ENCODE measurements around the gene MPPE1. TPM values are rescaled to one million over a fixed set of nuclear protein-coding genes. Genes with fewer than 3 reads are reported as not detected.
A peak's percentile ranks its signal among the peaks of the same experiment; 100 is the strongest.

The MPPE1 gene
- total and polyA plus RNA-seq, 2 of the 4 experiments (the other 2 are of a cell fraction): 13.8 to 19.9 TPM

GRCh38 chr18:11950824-11951223, 42.7 kb upstream of the MPPE1 start:
- Histone ChIP-seq H4K20me1 (ENCODE audit: insufficient read depth, low read length) (no peaks in the 10 kb centered on the region), H3K9me3 (ENCODE audit: control insufficient read depth, insufficient read depth, low read length) (no peaks in the 10 kb centered on the region), H3K79me1 (ENCODE audit: low read depth in 1 of 2, low read length in 2 of 2) (no peaks in the 10 kb centered on the region; a peak in 1 of 4 replicates), H2BK120ac (ENCODE audit: low read depth, low read length) (peak overlapping the region; percentile 92; the same call in 1 of the 2 replicates), H3K9ac (ENCODE audit: low read depth, low read length) (no peak overlapping the region), H2AK5ac (ENCODE audit: low read depth, low read length) (peak overlapping the region; percentile 54), H2AK9ac (replicated peaks; ENCODE audit: low read depth, low read length, poor library complexity) (no peak overlapping the region), H3K18ac (ENCODE audit: low read depth, low read length) (peak overlapping the region; percentile 52; the same call in 1 of the 2 replicates), H4K91ac (ENCODE audit: insufficient read depth, low read depth, low read length) (peak overlapping the region; percentile 66), H2AFZ (replicated peaks; ENCODE audit: low read length, poor library complexity) (no peak overlapping the region), H4K8ac (ENCODE audit: low read depth in 2 of 2, low read length in 2 of 2) (no peak overlapping the region; a peak in 1 of 4 replicates), H3K9me1 (ENCODE audit: insufficient read depth, low read length) (0 out of 2 replicates have a peak, but pooled peaks cover 2% of the 10 kb centered on the region), H3K4me1 (ENCODE audit: control insufficient read depth, insufficient read depth, low read length) (peaks cover 33% of the 10 kb centered on the region), H3K27ac (ENCODE audit: insufficient read depth, low read length) (no peak overlapping the region), H3K4ac (ENCODE audit: low read depth, low read length) (peak overlapping the region; percentile 84), H2BK15ac (ENCODE audit: low read depth, low read length) (peak overlapping the region; percentile 63; the same call in 2 of the 3 replicates), H2BK5ac (ENCODE audit: low read depth, low read length, poor library complexity, severe bottlenecking) (peak overlapping the region; percentile 36), H3K36me3 (ENCODE audit: control insufficient read depth, insufficient read depth, low read length) (no peaks in the 10 kb centered on the region), H4K5ac (ENCODE audit: low read depth, low read length) (peak overlapping the region; percentile 20; the same call in 1 of the 2 replicates), H2BK20ac (ENCODE audit: low read depth, low read length) (peak overlapping the region; percentile 70; the same call in 1 of the 2 replicates), H3K56ac (ENCODE audit: extremely low read depth, insufficient read depth, low read length) (no peak overlapping the region), H3K27me3 (ENCODE audit: control insufficient read depth, insufficient read depth, low read length) (no peaks in the 10 kb centered on the region), H3K4me3 (ENCODE audit: insufficient read depth, low read depth, low read length) (no peak overlapping the region), H3K23ac (ENCODE audit: low read depth, low read length) (no peak overlapping the region), H3K4me2 (ENCODE audit: low read depth, low read length) (no peak overlapping the region), H3K14ac (replicated peaks; ENCODE audit: low read depth, low read length) (0 out of 2 replicates have a peak overlapping the region, but pooled peaks have one; percentile 37)
- no peak for DNase-seq
- BruUV-seq (replicated peaks): no TSS peak
- dilution Hi-C loops (cut with HindIII; ENCODE audit: low sequenced_read_pairs, unreplicated experiment) (no loop called here), in situ Hi-C loops (cut with MboI; ENCODE audit: low sequenced_read_pairs) (no loop called here), intact Hi-C loops (cut with micrococcal nuclease) (no loop called here)
- POLR2A ChIA-PET (ENCODE audit: unreplicated experiment): no interaction called here
- no peak for TF ChIP-seq CHD1 (IDR thresholded peaks at IDR 0.05; ENCODE audit: low read depth, low read length)
- TF ChIP-seq MAZ (IDR thresholded peaks at IDR 0.05; ENCODE audit: borderline replicate concordance, low read depth, low read length): no peak
- no peak for TF ChIP-seq USF2 (IDR thresholded peaks at IDR 0.05; ENCODE audit: low read depth, low read length)
- no peak for TF ChIP-seq CEBPB (IDR thresholded peaks at IDR 0.05; ENCODE audit: low read depth, low read length)
- no peak for TF ChIP-seq POLR2A (IDR thresholded peaks at IDR 0.05; ENCODE audit: low read depth, low read length)
- TF ChIP-seq RAD21 (IDR thresholded peaks at IDR 0.05; ENCODE audit: low read length): no peak
- TF ChIP-seq ELK1 (IDR thresholded peaks at IDR 0.05; ENCODE audit: borderline replicate concordance, low read depth, low read length): no peak
- no peak for TF ChIP-seq MXI1 (IDR thresholded peaks at IDR 0.05; ENCODE audit: borderline replicate concordance, low read depth, low read length)
- TF ChIP-seq FOS (IDR thresholded peaks at IDR 0.05; ENCODE audit: low read depth, low read length): no peak
- no peak for TF ChIP-seq NFE2L2 (IDR thresholded peaks at IDR 0.05; ENCODE audit: low read depth, low read length)
- TF ChIP-seq SMC3 (IDR thresholded peaks at IDR 0.05; ENCODE audit: low read depth, low read length): no peak
- no peak for TF ChIP-seq MAFK (IDR thresholded peaks at IDR 0.05; ENCODE audit: low read depth, low read length)
- no peak for ATAC-seq (ENCODE audit: low read depth)
- WGBS, 2 experiments (ENCODE audit: extremely low coverage in 2 of 2, insufficient read length in 1 of 2): 100% methylated on average over 1 of the region's 5 CpGs; no CpG with 5 or more reads in 1 of the 2 experiments
- CTCF ChIA-PET: no interaction called here

All from IMR-90 (cell line).